Activated CD8-positive, alpha-beta memory T cell treated with anti-CD3 and anti-CD28 coated beads for 1 hour (primary cell): Measurements from ENCODE around the gene IL34.

Experiments
- DNase-seq, 2 donors: peaks; one replicate each; pipeline ENCODE4 v3.0.0-alpha.2; 2020; ENCODE audit warnings: low read depth in 1 of 2; ENCODE audit errors: extremely low read depth in 1 of 2

The IL34 gene

DNA sequence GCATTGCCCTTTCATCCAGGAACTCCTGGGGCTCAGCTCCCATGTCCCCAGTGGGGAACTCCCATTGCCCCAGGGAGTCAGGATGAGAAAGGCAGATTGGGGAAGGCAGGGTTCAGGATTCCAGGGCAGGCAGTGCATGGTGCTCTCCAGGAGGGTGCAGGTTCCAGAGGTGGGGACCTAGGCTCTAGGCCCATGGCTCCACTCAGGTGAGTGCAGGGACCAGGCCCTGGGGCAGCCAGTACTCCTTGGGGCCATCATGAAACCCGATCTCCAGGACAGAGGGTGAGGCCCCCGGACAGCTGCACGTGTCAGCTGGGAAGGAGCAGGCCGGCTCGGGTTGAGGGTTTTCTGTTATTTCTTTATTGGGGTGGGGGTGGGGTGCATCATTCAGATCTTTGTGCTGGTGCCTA, 40.7 kb downstream of the IL34 start:
- no peak for DNase-seq

DNA sequence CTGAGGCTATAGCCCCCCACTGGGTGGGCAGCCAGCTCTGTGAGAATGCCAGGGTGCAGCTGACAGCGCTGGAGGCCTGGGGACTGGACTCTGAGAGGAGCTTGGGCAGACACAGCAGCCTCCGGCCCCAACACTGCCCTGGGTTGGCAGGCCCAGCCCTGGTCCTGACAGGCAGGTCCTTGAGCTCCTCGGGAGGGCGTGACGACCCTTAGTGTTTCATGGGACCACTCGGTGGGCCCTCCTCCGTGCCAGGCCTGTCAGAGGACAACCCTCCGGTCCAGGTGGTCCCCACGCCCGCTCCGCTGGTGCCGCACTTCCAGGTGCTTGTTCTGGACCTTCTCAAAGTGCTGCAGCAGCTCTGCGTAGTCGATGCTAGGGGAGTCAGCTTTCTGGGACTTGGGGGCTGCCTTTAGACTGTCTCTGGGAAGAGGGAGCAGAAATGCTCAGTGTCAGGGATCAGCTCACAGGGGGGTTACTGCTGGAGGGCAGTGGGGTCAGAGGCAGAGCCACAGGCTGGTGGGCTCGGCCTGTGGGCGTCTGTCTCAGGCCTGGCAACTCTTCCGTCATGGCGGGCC, 41.4 kb downstream of the IL34 start:
- DNase-seq, result no peak

DNA sequence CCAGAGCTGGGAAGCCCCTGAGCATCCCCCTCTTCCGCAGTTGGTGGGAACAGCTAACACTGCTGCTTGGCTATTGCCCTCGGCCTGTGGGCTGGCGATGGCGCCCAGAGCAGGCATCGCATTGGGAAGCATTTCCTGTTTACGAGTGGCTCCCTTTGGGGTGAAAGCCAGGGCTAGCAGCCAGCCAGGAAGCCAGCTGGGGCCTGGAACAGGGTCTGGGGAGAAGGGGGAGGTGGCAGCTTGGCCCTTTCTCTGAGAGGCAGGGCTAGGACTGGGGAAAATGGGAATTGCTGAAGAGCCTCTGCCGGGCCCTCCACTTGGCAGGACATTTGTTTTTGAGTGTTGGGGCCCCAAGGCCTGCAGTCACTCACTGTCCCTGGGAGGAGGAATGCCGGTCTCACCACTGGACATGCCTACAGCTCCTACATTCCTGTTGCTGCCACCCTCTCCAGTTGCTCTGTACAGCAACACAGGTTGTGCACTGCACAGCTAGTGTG, 41.9 kb downstream of the IL34 start:
- no peak for DNase-seq

DNA sequence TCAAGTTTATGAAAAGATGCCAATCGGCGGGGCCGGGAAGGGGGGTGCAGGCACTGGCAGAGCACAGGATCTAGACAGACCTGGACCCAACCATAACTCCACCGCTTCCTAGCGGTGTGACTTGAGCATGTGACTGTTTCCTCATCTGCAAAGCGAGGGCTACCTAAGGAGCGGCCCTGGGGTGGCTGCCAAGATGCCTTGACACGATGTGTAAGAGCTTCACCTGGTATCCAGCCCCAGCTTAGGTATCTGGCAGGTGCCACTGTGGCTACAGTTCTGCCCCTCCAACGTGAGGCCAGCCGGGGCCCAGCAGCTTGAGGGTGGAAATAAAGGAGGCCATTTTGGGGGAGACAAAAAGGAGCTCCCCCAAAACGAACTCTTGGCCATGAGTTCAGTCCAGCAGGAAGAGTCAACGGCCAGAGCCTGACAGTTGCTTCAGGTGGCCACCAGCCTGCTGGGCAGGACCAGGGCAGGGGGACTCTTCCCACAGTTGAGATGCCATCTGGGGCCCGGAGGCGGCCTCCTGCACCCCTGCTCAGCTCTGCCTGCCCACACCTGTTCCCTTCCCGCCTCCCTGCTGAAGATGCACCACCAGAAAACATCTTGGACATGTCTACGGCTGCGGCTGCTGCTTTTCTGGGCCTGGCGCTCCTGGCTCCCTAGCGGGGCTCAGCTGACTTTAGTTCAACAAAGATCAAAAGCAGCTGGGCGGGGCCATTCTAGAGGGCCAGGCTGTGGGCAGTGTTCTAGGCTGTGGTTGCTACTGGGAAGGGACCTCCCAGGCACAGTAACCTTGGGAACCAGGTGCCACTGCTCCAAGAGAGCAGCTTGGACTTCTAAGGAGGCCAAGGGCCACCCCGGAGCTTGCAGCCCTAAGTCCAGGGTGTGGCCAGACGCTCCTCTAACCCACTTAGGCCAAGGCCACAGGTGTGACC, 42.9 kb downstream of the IL34 start:
- DNase-seq, result no peak

DNA sequence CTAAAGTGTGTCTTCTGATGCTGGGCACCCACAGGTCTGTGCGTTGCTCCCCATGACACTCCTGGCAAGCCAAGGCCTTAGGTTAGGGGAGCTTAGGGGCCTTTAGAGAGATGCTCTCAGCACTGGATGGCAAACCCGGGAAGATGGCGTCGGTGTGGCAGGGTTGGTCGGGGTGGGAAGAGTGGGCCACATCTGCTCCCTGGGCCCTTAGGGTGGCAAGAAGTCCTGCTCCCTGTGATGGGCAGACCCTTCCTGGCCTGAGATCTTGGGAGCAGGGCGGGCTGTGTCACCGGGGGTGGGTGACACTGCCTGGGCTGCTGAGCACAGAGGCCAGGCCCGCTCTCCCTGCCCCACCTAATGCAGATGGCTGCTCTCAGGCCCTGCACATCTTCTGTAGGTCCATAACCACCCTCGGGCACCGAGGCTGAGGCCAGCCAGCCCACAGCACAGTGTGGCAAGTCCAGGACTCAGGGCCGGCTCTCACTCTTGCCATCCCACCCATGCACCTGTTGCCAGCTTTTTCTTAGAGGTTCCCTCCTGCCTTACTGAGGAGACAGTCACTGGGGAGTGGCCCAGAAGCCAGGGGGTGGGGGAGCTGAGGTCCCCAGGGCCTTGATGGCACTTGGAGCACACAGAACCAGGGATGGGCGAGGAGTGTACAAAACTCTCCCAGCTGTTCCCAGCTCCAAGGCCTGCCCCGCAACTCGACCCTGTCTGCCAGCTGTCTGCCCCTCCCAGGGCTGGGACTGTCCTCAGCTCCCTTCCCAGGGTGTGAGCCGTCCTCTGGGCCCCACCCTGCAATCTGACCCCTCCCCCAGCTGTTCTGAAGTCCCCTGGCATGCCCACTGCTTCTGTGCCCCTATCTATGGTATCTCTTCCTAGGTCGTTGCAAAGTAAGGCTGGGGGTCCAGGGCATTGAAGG, 43.9 kb downstream of the IL34 start:
- no peak for DNase-seq

DNA sequence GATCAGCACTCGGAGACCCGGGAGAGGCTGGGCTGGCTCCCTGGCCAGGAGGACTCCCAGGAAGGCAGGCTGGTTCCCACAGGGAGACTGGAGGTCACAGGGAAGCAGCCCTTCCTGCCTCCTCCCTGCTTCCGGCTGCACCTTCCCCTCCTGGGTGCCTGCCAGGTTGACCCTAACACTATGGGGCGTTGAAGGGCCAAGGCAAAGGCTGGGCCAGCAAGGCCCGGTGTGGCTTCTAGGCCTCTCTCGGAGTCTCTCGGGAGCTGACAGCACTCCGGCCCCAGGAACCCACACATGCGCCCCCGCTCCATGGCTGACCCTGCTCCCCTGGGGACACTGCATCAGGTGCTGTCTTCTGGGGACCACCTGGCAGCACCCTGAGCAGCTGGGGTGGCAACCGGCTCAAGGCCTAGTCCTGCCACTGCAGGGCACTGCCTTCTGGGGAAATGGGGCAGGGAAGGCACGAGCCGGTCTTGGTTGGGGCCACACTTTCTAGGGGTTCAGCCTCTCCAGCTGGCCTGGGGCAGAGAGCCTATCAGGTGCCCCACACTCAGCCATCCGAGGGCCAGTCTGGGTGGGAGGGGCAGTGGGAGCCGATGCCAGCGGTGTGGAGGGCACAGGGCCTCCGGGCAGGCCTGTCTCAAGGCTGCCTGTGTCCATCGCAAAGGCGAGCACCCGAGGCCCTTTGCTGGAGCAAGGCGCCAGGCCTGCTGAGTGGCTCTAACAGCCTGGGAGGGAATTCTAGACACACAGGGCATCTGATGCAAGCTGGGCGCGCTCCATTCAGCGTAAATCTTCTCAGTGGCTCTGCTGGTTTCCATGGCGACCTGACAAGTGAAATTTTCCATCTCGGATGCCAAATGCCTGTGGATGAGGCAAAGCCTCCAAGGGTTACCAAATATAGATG, 45.1 kb downstream of the IL34 start:
- DNase-seq, result no peak

DNA sequence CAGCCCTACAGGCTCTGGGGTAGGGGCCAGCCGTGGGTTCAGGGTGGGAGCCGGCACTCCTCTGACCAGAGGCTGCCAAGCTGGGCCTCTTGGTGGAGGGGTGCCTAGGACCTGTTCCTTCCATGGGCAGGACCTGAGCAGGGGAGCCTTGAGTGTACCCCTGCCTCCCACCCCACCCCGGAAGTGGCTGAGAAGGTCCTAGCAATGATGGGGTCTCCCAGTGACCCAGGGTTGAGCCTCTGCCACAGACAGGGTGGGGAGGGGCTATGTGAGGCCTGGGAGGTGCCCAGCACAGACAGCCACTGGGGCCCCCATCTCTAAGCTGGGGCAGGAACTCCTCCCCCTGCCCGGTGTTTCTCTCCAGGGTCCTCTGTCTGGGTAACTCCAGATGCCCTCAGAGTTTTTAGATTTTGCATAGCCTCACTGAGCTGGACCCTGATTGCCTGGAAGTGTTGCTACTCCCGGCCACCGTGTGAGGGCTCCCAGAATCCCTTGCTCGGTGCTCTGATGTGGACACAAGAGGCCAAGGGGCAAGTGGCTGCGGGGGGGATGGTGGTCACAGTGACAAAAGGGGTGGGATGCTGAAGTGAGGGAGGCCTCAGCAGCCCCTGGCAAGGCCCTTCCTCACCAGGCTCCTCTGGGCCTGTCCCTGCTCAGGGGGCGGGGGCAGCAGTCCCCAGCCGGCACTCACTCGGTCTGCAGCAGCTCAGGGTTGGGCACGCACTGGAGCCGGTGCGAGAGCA, 45.9 kb downstream of the IL34 start:
- DNase-seq, result no peak

DNA sequence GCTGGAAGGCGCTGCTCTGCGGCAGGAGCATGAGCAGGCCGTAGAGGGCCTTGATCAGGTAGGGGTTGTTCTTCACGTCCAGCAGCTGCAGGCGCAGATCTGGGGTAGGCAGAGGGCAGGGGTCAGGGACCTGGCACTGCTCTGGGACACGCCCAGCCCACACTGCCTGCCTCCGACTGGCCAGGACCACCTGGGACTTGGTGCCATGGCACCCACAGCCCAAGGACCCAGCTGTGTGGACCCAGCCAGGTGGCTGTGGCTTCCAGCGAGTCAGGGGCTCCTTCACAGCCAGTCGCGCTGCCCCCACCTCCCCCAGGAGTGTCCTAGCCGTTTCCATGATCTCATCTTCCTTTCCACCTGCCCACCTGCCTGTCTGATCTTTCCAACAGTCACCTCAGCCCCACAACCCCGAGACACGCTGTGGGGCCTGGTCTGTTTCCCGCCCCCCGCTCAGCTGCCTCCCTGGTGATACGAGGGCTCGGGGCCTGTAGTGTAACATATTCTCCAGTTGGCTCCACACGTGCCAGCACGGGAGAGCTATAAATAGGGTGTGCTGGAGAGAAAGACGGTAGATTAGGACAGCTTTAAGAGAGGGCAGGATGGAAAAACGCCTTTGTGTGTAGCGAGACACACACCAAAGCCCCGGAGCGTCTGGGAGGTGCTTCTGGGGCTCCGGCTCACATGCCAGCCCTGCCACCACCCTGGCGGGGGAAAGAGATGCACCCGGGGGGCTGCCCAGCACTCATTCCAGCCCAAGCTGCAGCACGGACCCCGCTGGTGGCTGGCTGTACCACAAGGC, 46.7 kb downstream of the IL34 start:
- no peak for DNase-seq

DNA sequence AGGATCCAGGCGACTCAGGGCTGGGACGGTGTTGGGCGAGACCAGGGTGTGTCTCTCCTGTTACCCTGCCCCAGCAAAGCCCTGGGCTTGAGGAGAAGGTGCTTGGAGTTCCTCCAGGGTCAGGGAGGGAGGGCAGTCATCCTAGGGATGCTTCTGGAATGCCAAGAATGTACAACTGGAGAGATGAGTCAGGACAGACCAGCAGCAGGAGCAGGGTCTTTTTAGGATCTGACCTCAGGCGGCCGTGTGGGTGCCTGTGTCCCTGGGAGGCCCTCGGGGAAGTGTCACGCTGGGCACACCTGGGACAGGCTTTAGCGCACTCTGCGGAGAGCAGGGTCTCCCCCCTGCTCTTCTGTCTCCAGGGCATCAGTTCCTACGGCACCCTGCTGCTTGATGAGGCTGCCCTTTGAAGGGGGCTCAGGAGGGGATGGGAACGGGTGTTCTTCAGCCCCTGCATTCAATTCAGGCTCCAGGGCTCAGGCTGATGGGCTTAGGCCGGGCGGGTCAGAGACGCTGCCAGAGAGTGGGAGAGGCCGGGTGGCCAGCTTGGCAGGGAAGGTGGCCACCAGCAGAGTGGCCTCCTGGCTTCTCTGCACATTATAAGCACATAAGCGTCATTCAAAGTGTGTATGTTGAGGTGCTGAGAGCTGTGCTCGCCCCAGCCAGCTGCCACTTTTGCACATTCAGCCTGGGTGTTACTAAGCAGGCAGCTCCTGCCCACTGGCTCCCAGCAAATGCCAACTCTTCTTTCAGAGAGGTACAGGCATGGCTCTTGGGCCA, 47.9 kb downstream of the IL34 start:
- DNase-seq, result no peak

DNA sequence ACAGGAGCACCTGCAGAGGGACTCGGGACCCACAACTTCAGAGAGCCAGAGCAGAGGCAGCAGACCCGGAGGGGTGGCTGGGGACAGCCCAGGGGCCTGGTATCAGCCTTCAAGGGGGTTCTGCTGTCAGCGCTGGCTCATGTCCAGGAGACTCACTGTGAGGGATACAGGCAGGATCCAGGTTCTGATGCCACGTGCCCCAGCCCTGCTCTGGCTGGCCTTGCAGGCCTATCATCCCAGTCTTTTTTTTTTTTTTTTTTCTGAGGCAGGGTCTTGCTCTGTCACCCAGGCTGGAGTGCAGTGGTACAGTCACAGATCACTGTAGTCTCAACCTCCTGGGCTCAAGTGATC, 48.5 kb downstream of the IL34 start:
- DNase-seq, result no peak

DNA sequence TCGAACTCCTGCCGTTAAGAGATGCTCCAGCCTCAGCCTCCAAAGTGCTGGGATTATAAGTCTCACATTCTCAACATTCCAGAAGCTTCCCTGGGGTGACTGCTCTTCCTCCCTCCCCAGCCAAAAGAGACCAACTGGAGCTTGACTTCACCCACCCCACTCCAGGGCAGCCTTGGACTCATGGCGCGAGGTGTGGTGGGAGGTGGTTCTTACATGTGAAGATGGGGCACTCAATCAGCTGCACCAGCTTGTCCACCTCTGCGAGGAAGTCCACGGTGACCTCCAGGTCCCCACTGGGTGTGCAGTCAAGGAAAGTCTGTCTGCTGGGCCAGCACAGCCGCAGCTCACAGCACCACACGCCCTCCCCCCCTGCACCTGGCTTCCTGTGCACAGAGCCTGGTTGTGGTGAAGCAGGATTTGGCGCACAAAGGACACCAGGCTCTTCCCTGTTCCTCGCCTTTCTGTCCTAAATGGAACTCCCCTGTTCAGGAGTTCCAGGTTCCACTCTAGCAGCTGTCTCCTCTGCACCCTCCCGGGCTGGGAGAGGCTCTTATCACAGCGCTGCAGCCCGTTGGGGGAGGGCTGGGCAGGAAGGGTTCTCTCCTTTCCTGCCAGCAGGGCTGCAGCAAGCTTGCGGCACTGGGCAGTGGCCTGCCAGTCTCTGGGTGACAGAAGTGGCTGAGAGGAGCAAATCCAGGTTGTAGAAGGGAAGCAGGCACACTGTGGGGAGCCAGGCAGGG, 49.1 kb downstream of the IL34 start:
- DNase-seq, result no peak

DNA sequence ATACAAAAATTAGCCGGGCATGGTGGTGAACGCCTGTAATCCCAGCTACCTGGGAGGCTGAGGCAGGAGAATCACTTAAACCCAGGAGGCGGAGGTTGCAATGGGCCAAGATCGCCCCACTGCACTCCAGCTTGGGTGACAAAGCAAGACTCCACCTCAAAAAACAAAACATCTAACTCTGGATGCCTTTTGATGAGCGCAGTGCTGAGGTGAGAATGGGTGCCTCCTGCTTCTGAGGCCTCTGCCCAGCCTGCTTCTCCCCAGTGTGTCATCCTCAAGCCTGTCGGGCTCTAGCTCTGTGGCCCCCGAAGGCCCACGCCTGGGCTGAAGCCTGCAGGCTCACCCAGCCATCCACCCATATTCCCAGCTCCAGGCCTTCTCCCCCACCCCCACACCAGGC, 50.0 kb downstream of the IL34 start:
- no peak for DNase-seq

DNA sequence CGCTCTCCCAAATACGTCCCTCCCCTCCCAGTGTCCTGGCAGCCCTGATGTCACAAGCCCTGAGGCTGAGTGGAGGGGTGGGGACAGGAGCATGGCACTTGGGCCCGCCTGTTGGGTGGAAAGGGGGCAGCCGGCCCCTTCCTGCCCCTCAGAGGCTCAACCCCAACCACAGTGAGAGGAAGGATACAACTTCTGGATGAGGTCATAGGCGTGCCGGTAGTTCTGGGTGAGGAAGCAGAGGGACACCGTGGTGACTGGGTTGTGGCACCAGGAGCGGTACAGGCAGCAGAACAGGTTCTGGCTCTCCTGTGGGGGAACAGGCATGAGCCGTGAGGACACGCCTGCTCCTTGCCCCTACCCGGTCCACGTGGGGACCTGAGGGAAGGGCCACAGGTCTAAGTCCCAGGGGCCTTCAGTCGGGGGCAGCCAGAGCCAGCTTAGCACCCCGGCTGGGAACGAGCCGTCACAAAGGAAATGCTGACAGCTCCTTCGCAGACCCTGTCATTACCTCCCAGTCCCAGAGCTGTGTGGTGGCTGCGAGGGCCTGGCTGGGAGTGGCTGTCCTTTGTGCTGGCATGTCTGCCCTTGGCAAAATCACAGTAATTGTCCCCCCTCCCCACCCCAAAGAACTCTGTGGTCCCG, 50.7 kb downstream of the IL34 start:
- DNase-seq, result no peak

DNA sequence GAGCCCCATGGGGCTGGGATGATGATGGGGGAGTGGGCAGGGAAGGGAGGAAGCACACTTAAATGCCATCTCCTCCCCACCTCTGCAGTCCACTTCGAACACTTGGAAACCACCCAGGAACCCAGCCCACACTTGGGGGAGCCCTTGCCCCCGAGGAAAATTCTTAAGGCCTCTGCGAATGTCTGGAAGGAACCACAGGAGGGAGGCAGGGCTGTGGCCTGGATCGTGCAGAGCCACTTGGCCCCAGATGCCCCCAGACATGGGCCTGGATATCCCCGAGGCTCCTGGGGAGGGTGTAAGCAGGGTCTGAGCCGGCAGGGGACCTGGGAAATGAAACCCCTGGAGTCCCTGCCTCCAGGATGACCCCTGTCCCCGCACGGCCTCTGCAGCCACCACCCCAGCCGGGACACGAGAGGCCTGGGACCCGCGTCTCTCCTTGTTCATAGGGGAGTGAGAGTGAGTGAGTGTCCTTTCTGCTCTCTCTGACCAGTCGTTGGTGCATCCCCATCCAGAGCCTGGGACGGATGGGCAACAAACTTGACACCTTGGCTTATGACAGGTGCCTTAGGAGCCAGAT, 51.3 kb downstream of the IL34 start:
- no peak for DNase-seq

DNA sequence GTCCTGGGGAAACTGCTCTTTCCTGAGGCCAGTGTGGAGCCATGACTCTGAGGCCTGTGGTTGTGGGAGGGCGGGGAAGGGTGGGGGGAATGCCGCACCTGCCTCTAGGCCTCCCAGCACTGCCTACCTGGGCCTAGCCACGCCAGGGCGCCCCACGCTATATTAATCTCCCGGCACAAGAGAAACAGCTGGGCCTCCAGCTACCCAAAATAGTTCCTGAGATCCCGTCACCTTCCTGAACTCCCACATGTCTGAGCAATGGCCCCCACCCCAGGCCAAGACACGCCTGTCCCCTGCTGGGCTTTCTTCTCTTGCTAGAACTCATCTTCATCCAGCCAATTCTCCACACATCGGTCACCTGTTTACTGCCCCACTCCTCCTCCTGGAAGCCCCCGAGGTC, 52.5 kb downstream of the IL34 start:
- DNase-seq, result no peak

DNA sequence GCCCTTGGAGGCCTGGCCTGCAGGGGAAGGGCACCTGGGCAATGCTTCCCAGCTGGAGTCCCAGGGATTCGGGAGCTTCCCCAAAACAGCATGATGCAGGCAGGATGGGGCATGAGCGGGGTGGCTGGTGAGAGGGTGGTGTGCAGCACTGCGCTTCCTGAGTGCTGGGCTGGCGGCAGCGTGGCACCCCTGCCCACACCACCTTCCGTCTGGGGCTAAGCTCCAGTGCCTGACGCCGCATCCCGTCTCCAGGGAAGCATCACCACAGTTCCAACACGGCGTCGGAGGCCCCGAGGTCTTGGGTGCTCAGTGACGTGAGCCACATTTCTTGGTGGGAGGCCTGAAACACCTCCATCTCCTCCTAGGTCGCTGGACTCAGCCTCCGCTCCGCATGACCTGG, 53.3 kb downstream of the IL34 start:
- no peak for DNase-seq
